B cell (primary cell): ENCODE results near the gene USP22. TPM values are rescaled to one million over a fixed set of nuclear protein-coding genes. Genes with fewer than 3 reads are reported as not detected.

Experiments
- ATAC-seq: fragments of 200-7000 bp; cut with Tn5 transposase; one replicate; pipeline ENCODE4 v1.10.0; 2021; ENCODE audit warnings: low read depth, mild to moderate bottlenecking, moderate number of reproducible peaks, moderate library complexity
- CTCF ChIA-PET: fragments of 350-600 bp; sonication (Branson Sonifier 250); formaldehyde crosslinking; loops from one replicate; lab custom pipeline; 2021; ENCODE audit warnings: antibody characterized with exemption, inconsistent platforms; lab: Charles Lee
- POLR2A ChIA-PET: fragments of 350-600 bp; sonication (Branson Sonifier 250); formaldehyde crosslinking; loops from one replicate; lab custom pipeline; 2021; ENCODE audit warnings: antibody characterized with exemption; lab: Charles Lee
- DNase-seq: peaks from one replicate; pipeline ENCODE4 v3.0.0; 2013
- H2AFZ ChIP-seq: 2 replicates; pipeline ENCODE4 v1.6.1; 2012; ENCODE audit warnings: mild to moderate bottlenecking, low read depth, low read length; ENCODE audit not compliant: insufficient read depth, poor library complexity, severe bottlenecking
- H3K27ac ChIP-seq, 2 donors: 1 replicate in 1 of 2; 2 replicates in 1 of 2; pipeline ENCODE4 v1.5.1; 2012 to 2013; ENCODE audit warnings: low read length in 2 of 2, mild to moderate bottlenecking in 2 of 2, moderate library complexity in 1 of 2
- H3K27me3 ChIP-seq, 4 experiments: fragments of 200-600 bp in 1 of 4; sonication (generic) in 1 of 4; replicated peaks in 1 of 4; 1 replicate in 2 of 4; 2 replicates in 2 of 4; pipeline versions ENCODE4 v1.6.1 to v1.7.0; 2013 to 2016; ENCODE audit warnings: low read length in 3 of 4, mild to moderate bottlenecking in 2 of 4, mixed read lengths in 1 of 4, moderate library complexity in 1 of 4; ENCODE audit not compliant: insufficient read depth in 4 of 4, control insufficient read depth in 3 of 4; ENCODE audit errors: control extremely low read depth in 1 of 4
- H3K36me3 ChIP-seq, 2 experiments: replicated peaks in 1 of 2; 1 replicate in 1 of 2; 2 replicates in 1 of 2; pipeline versions ENCODE4 v1.6.1 to v1.7.1; 2013; ENCODE audit warnings: low read length in 1 of 2; ENCODE audit not compliant: insufficient read depth in 2 of 2, control insufficient read depth in 1 of 2; ENCODE audit errors: control extremely low read depth in 1 of 2, extremely low read depth in 1 of 2
- H3K4me1 ChIP-seq, 2 donors: fragments of 200-600 bp in 1 of 2; sonication (generic) in 1 of 2; 1 replicate in 1 of 2; 2 replicates in 1 of 2; pipeline versions ENCODE4 v1.5.1 to v1.6.1; 2013 to 2017; ENCODE audit warnings: low read length in 2 of 2; ENCODE audit not compliant: control insufficient read depth in 2 of 2, insufficient read depth in 2 of 2
- H3K4me2 ChIP-seq: replicated peaks from 2 replicates; pipeline ENCODE3; 2012; ENCODE audit warnings: mild to moderate bottlenecking, low read depth, low read length; ENCODE audit not compliant: poor library complexity, severe bottlenecking
- H3K4me3 ChIP-seq, 5 experiments: fragments of 200-600 bp in 1 of 5; sonication (generic) in 1 of 5; 1 replicate in 3 of 5; 2 replicates in 2 of 5; pipeline versions ENCODE4 v1.5.1 to v1.7.0; 2011 to 2016; ENCODE audit warnings: low read length in 4 of 5, mild to moderate bottlenecking in 4 of 5, low read depth in 2 of 5, control low read depth in 1 of 5, moderate library complexity in 1 of 5; ENCODE audit not compliant: insufficient read depth in 1 of 5; ENCODE audit errors: control extremely low read depth in 1 of 5, extremely low read depth in 1 of 5
- H3K79me2 ChIP-seq: fragments of 200-600 bp; sonication (generic); one replicate; pipeline ENCODE4 v1.6.0; 2016; ENCODE audit warnings: low read length; ENCODE audit not compliant: control insufficient read depth, insufficient read depth
- H3K9ac ChIP-seq: fragments of 200-600 bp; sonication (generic); 2 replicates; pipeline ENCODE4 v1.6.1; 2017; ENCODE audit warnings: mild to moderate bottlenecking, low read length, moderate library complexity
- H3K9me3 ChIP-seq, 3 donors: one replicate each; pipeline versions ENCODE4 v1.6.1 to v1.7.1; 2013; ENCODE audit warnings: low read length in 2 of 3; ENCODE audit not compliant: control insufficient read depth in 2 of 3, insufficient read depth in 1 of 3; ENCODE audit errors: control extremely low read depth in 1 of 3
- H4K20me1 ChIP-seq: 2 replicates; pipeline ENCODE4 v1.6.0; 2012; ENCODE audit warnings: mild to moderate bottlenecking, low read length; ENCODE audit not compliant: insufficient read depth, control insufficient read depth, poor library complexity, severe bottlenecking
- H3K27ac Mint-ChIP-seq: one replicate; pipeline ENCODE4 v1.8.0; 2021; ENCODE audit warnings: mixed read lengths
- H3K27me3 Mint-ChIP-seq: one replicate; pipeline ENCODE4 v1.8.0; 2021; ENCODE audit warnings: mixed read lengths
- H3K4me1 Mint-ChIP-seq: one replicate; pipeline ENCODE4 v1.8.0; 2021; ENCODE audit warnings: mixed read lengths
- H3K4me3 Mint-ChIP-seq: one replicate; pipeline ENCODE4 v1.8.0; 2021; ENCODE audit warnings: mixed read lengths
- H3K9me3 Mint-ChIP-seq: one replicate; pipeline ENCODE4 v1.8.0; 2022; ENCODE audit warnings: mixed read lengths; ENCODE audit not compliant: insufficient read depth
- CTCF ChIP-seq: fragments of 200-600 bp; IDR thresholded peaks from one replicate; pipeline ENCODE4 v1.8.0; 2022; ENCODE audit warnings: antibody characterized with exemption, mild to moderate bottlenecking
- EZH2 ChIP-seq: IDR thresholded peaks from 2 replicates; pipeline ENCODE4 v1.6.1; 2012; ENCODE audit warnings: borderline replicate concordance, low read depth, mild to moderate bottlenecking, moderate library complexity, low read length; ENCODE audit not compliant: insufficient read depth, poor library complexity, severe bottlenecking
- WGBS: methylation state at CpG from one replicate; pipeline ENCODE4 v1.1.5; 2013; ENCODE audit warnings: missing lambda C conversion rate; ENCODE audit not compliant: insufficient coverage; 5-methylcytosine and 5-hydroxymethylcytosine counted together
- intact Hi-C: fragments of 100-400 bp; cut with micrococcal nuclease; formaldehyde crosslinking; loops from one replicate; pipeline ENCODE4 v1.10.0; 2022
- polyA plus RNA-seq: library from polyadenylated mRNA; depleted of rRNA; stranded (reverse); fragments of >200 nt; gene quantifications from 2 replicates; pipeline ENCODE4 v1.2.3, GENCODE V29; 2012
- total RNA-seq, 2 donors: library from RNA; stranded (reverse); fragments of 120-200 nt in 1 of 2; gene quantifications; 1 replicate in 1 of 2; 2 replicates in 1 of 2; pipeline versions ENCODE4 v1.2.3 to v1.2.4, GENCODE V29; 2013 to 2022

Gene USP22
- total and polyA plus RNA-seq, 2 donors (not counting 1 experiment from before 2014, with no cell fraction given): 74.3 to 167 TPM

DNA sequence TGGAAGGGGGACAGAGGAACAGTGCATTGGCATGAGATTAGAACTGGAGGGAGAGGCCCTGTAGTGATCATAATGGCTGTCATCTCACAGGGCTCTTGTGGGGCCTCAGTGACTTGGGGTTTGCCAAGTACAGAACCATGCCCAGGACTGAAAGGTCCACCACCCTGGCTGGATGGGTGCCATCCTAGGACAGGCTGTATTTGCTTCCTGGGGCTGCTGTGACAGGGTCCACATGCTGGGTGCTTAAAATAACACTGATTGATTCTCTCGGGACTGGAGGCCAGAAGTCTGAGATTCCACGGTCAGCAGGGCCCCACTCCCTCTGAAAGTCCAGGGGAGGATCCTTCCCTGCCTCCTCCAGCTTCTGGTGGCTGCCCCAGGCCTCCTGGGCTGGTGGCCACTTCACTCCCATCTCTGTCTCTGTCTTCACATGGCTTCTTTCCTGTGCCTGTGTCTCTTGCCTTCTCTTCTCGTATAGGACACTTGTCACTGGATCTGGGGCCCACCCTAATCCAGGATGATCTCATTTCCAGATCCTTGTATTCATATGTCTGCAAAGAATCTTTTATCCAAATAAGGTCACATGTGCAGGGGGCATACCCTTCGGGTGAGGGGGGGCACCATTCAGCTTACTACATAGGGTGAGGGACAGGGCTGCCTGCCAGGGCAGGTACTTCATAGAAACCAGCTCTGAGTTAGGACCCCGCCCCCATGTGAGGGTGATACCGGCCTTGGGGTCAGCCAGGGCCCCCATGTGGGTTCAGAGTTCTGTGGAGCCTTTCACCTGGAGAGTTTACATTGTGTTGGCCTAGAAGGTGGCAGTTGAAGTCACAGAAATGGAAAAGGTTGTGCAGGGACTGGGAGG is 52.6 kb downstream of the USP22 start:
- DNase-seq (no peak), ATAC-seq (no peak)
- H3K36me3 ChIP-seq: no peaks in the 10 kb centered on the region
- WGBS: 71% methylated on average over 5 of the region's 6 CpGs
- no peaks in the 10 kb centered on the region for H3K79me2 ChIP-seq
- CTCF ChIA-PET: interaction anchor here (1.0 to 1.8 kb wide), 2 partner anchors 9 to 45 kb away, joined by 4 to 5 read pairs; no protein-coding TSS in a partner anchor
- H3K27ac ChIP-seq: no peak overlapping the region
- H3K4me1 Mint-ChIP-seq: peaks cover 4% of the 10 kb centered on the region
- no peaks in the 10 kb centered on the region for H3K9me3 Mint-ChIP-seq
- POLR2A ChIA-PET: no interaction called here
- peaks cover 0 to 4% of the 10 kb centered on the region in 2 donors for H3K4me1 ChIP-seq
- H4K20me1 ChIP-seq: no peaks in the 10 kb centered on the region
- intact Hi-C loops: no loop called here
- no peak overlapping the region for H3K4me2 ChIP-seq
- no peaks in the 10 kb centered on the region for H3K27me3 ChIP-seq
- H3K4me3 Mint-ChIP-seq: no peak overlapping the region
- no peak overlapping the region for H3K9ac ChIP-seq
- no peak overlapping the region for H3K27ac Mint-ChIP-seq
- no peak for TF ChIP-seq CTCF
- no peak for TF ChIP-seq EZH2
- H2AFZ ChIP-seq: no peak overlapping the region
- H3K27me3 Mint-ChIP-seq: no peaks in the 10 kb centered on the region
- H3K9me3 ChIP-seq: peaks cover 0 to 4% (median 0%) of the 10 kb centered on the region in 3 donors
- H3K4me3 ChIP-seq: no peak overlapping the region

DNA sequence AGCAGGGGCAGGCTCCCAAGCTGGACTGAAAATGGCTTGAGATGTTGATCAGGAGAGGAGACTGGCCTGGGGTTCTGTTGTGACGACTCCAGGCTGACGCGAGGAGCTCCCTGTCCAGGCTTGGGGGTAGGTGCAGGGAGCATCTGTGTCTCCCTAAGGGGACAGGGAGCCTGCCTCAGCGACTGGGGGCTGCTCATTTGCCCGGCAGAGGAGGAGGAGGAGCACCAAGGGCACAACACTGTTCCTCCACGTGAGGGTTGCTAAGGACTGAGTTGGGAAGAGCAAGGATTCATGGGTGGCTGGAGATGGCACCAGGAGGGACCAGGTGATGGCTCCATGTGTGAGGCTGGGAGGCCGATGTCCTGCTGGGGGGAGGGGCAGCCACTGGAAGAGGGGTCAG is 53.3 kb downstream of the USP22 start:
- Histone ChIP-seq H3K4me1 (peaks cover 0 to 4% of the 10 kb centered on the region in 2 donors), H4K20me1 (no peaks in the 10 kb centered on the region), H3K79me2 (no peaks in the 10 kb centered on the region), H3K36me3 (no peaks in the 10 kb centered on the region), H3K27ac (no peak overlapping the region), H3K9me3 (peaks cover 0 to 4% (median 0%) of the 10 kb centered on the region in 3 donors), H3K27me3 (no peaks in the 10 kb centered on the region), H3K4me3 (no peak overlapping the region), H2AFZ (no peak overlapping the region), H3K9ac (no peak overlapping the region), H3K4me2 (no peak overlapping the region)
- 93% methylated on average over 7 of the region's 7 CpGs for WGBS
- H3K27me3 Mint-ChIP-seq: no peaks in the 10 kb centered on the region
- intact Hi-C loops: no loop called here
- DNase-seq (no peak), ATAC-seq (no peak)
- H3K9me3 Mint-ChIP-seq: no peaks in the 10 kb centered on the region
- ChIA-PET CTCF (no interaction called here), POLR2A (no interaction called here)
- no peak overlapping the region for H3K27ac Mint-ChIP-seq
- peaks cover 4% of the 10 kb centered on the region for H3K4me1 Mint-ChIP-seq
- TF ChIP-seq CTCF (no peak), EZH2 (no peak)
- H3K4me3 Mint-ChIP-seq: no peak overlapping the region
